Activated CD8-positive, alpha-beta T cell treated with anti-CD3 and anti-CD28 coated beads, Interleukin-2, amount 10 ng/mL, durations not matched to agents 7 days and 5 days (primary cell): ENCODE results near the gene LGMN. TPM values are rescaled to one million over a fixed set of nuclear protein-coding genes. Genes with fewer than 3 reads are reported as not detected.
A peak's percentile ranks its signal among the peaks of the same experiment; 100 is the strongest.
"Not testable (repeated sequence)": the region's sequence is repeated elsewhere in the genome, so short reads cannot be mapped to it uniquely, and the experiment has no call there.

Source experiments
- ATAC-seq: fragments of 150-1000 bp; cut with Tn5 transposase; one replicate; pipeline ENCODE4 v1.10.0; 2021; ENCODE audit warnings: moderate library complexity
- CTCF ChIA-PET: fragments of 350-600 bp; sonication (Branson Sonifier 250); formaldehyde crosslinking; loops from one replicate; lab custom pipeline; 2021; ENCODE audit warnings: antibody characterized with exemption; lab: Charles Lee
- POLR2A ChIA-PET: fragments of 350-600 bp; sonication (Branson Sonifier 250); formaldehyde crosslinking; loops from one replicate; lab custom pipeline; 2021; ENCODE audit warnings: antibody characterized with exemption; lab: Charles Lee
- DNase-seq: peaks from one replicate; pipeline ENCODE4 v3.0.0-alpha.2; 2020
- H3K27ac Mint-ChIP-seq: one replicate; pipeline ENCODE4 v1.8.0; 2021; ENCODE audit warnings: mild to moderate bottlenecking, mixed read lengths
- H3K27me3 Mint-ChIP-seq: one replicate; pipeline ENCODE4 v1.8.0; 2021; ENCODE audit warnings: low read depth, mixed read lengths
- H3K36me3 Mint-ChIP-seq: one replicate; pipeline ENCODE4 v1.8.0; 2021; ENCODE audit warnings: low read depth, mixed read lengths
- H3K4me1 Mint-ChIP-seq: one replicate; pipeline ENCODE4 v1.8.0; 2021; ENCODE audit warnings: low read depth, mixed read lengths
- H3K4me3 Mint-ChIP-seq: one replicate; pipeline ENCODE4 v1.8.0; 2021; ENCODE audit warnings: mild to moderate bottlenecking, mixed read lengths
- H3K9me3 Mint-ChIP-seq: one replicate; pipeline ENCODE4 v1.8.0; 2022; ENCODE audit warnings: mixed read lengths; ENCODE audit not compliant: insufficient read depth
- total RNA-seq, 2 experiments: library from RNA; stranded (reverse); gene quantifications; one replicate each; pipeline ENCODE4 v1.2.3, GENCODE V29; 2021

The LGMN gene
- total RNA-seq, 2 experiments from 2014 or later: 0.73 to 0.76 TPM

DNA sequence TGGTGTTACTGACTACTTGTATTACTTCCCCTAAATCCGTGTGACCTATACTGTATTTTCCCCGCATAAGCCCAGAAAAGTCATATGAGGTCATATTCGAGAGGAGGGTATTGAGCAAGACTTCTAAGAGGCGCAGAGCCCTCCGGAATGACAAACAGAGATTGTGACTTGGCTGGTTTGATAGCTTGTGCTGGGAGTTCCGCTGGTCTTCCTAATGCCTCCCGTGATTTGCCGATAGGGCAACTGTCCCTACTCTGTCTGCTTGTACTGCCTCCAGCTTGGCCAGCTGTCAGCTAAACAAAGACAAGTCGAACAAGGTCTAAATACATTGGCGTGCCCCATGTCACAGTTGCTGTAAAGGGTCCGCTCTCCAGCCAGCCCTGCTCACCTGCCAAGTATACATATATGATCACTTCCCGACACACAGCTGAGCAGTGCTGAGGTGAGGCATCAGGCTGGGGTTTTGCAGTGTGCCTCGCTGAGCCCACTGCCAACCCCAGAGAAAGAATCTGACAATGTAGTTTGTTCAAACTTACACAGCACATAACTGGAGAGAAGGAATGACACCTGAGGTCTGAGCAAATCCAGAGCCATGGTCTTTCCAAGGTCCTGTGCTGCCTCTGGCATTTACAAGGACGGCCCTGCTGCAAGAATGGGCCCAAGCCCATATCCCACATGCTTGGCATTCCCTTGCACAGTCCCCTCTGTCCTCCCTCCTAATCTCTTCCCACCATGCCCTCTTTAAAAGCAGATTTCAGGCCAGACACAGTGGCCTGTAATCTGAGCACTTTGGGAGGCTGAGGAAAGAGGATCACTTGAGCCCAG is 23.7 kb downstream of the LGMN start:
- Mint-ChIP-seq H3K36me3 (no peaks in the 10 kb centered on the region), H3K27ac (no peak overlapping the region), H3K27me3 (peaks cover 6% of the 10 kb centered on the region), H3K4me1 (peaks cover 13% of the 10 kb centered on the region), H3K9me3 (no peaks in the 10 kb centered on the region), H3K4me3 (no peak overlapping the region)
- POLR2A ChIA-PET: no interaction called here
- DNase-seq (no peak), ATAC-seq (no peak)
- CTCF ChIA-PET: interaction anchor here (1.1 to 2.2 kb wide), 2 partner anchors 11 to 58 kb away, joined by 3 to 13 read pairs; no protein-coding TSS in a partner anchor

DNA sequence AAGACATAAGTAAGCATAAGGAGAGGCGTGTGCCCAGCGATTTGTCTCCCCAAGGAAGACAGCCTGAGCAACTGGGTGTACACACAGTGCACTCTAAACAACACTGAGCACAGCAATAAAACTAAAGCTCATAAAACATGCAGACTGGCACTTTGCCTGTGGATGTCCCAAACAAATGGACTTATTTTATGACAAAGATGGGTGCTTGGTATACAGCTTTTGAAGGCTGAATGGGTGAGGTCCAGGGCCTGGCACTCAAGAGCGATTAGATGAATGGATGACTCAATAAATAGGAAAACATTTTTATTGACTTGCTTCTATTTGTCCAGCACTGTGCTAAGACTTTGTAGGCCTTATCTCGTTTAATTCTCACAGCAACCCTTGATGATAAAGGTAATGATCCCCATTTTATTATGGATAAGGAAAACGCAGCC is 28.5 kb downstream of the LGMN start:
- no peaks in the 10 kb centered on the region for H3K4me1 Mint-ChIP-seq
- no peaks in the 10 kb centered on the region for H3K36me3 Mint-ChIP-seq
- H3K4me3 Mint-ChIP-seq: no peak overlapping the region
- POLR2A ChIA-PET: no interaction called here
- ATAC-seq (no peak), DNase-seq (no peak)
- CTCF ChIA-PET: no interaction called here
- peaks cover 2% of the 10 kb centered on the region for H3K27me3 Mint-ChIP-seq
- H3K9me3 Mint-ChIP-seq: no peaks in the 10 kb centered on the region
- no peak overlapping the region for H3K27ac Mint-ChIP-seq

DNA sequence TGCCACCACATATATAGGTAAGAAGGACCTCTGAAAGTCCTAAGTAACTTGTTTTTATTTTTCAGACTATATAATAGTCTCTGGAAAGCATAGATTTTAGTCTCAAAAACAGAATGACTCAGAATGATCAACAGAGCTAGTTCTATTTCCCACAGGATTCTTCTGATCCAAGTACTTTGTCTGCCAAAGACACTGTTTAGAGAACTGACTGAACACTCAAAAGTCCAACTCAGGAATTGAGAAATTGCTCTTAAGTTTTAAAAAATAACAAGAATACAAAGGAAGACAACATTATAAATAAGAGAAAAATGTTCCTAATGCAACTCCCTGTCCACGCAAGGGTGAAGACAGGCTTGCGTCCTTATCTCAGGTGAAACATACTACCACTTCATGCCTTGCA is 29.0 kb downstream of the LGMN start:
- POLR2A ChIA-PET: no interaction called here
- peaks cover 2% of the 10 kb centered on the region for H3K27me3 Mint-ChIP-seq

DNA sequence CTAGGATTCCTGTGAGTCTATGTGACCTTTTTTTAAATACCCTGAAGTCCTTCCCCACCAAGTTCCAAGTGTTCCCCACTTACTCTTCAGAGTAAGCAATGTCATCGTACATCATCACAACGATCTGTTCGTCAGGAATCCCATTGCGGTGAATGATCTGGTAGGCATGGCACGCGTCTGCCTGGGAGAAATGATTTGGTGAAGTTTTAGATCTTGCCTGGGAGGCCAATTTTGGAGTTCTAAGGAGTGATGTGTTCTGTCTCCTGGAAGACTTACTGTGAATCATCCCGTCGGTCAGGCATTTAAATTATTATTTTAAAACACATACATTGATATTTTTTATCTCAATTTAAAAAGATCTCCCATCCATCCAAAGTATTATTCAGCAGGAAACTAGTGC is 29.8 kb downstream of the LGMN start:
- CTCF ChIA-PET: interaction anchor here (0.9 to 2.8 kb wide), 3 partner anchors 32 to 69 kb away, joined by 3 to 9 read pairs (median 3); no protein-coding TSS in a partner anchor

More for the DNA sequence above, 29.0 kb downstream of the LGMN start:
- ATAC-seq (no peak), DNase-seq (no peak)
- H3K4me3 Mint-ChIP-seq: no peak overlapping the region
- no peak overlapping the region for H3K27ac Mint-ChIP-seq
- CTCF ChIA-PET: interaction anchor here (2.8 kb wide), 1 partner anchor 65 kb away, joined by 9 read pairs; no protein-coding TSS in a partner anchor
- no peaks in the 10 kb centered on the region for H3K9me3 Mint-ChIP-seq
- H3K36me3 Mint-ChIP-seq: no peaks in the 10 kb centered on the region
- no peaks in the 10 kb centered on the region for H3K4me1 Mint-ChIP-seq

DNA sequence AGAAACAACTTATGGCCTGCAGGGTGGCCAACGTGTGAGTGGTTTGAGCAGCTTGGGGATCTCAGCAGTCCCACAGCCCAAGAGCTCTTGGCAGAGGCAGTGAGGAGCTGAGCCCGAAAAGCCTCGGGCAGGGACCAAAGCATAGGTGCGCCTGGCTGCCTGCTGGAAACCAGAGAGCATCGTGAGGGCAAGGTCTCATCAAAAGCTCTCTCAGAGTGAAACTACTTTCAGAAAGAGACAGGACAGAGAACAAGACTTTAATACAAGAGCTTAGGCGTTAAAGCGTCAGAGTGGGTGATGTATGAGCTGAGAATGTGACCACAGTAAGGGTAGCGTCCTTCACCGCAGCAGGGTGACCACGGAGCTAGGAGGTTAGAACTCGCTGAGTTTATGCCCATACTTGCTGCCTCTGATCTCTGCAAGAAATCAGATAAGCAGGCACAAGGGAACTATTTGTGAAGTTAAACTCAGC is 30.8 kb downstream of the LGMN start:
- POLR2A ChIA-PET: no interaction called here
- Mint-ChIP-seq H3K4me1 (no peaks in the 10 kb centered on the region), H3K27ac (no peak overlapping the region), H3K9me3 (no peaks in the 10 kb centered on the region), H3K36me3 (no peaks in the 10 kb centered on the region), H3K4me3 (no peak overlapping the region), H3K27me3 (peaks cover 2% of the 10 kb centered on the region)
- DNase-seq (no peak), ATAC-seq (no peak)
- CTCF ChIA-PET: interaction anchor here (1.0 to 2.8 kb wide), 3 partner anchors 14 to 67 kb away, joined by 3 to 9 read pairs (median 4); no protein-coding TSS in a partner anchor

More for the DNA sequence above, 29.8 kb downstream of the LGMN start:
- Mint-ChIP-seq H3K9me3 (no peaks in the 10 kb centered on the region), H3K4me1 (no peaks in the 10 kb centered on the region), H3K36me3 (no peaks in the 10 kb centered on the region), H3K4me3 (no peak overlapping the region), H3K27ac (no peak overlapping the region), H3K27me3 (peaks cover 2% of the 10 kb centered on the region)
- no peak for ATAC-seq
- POLR2A ChIA-PET: no interaction called here
- no peak for DNase-seq

DNA sequence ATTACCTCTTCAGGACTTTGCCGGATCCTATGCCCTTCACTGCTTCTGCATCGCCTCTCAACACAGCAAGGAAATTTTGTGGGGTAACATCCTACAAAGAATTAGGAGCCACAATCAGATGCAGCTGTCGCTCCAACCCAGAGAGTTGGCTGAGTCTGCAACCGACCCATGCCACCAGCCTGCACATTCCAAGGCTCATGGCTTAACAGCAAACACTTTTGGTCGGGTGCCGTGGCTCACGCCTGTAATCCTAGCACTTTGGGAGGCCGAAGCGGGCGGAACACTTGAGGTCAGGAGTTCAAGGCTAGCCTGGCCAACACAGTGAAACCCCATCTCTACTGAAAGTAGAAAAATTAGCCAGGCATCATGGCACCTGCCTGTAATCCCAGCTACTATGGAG is 32.3 kb downstream of the LGMN start:
- CTCF ChIA-PET: interaction anchor here (1.8 kb wide), 1 partner anchor 70 kb away, joined by 5 read pairs; no protein-coding TSS in a partner anchor
- POLR2A ChIA-PET: interaction anchor here (0.8 kb wide), 1 partner anchor 178 kb away, joined by 3 read pairs; no protein-coding TSS in a partner anchor

DNA sequence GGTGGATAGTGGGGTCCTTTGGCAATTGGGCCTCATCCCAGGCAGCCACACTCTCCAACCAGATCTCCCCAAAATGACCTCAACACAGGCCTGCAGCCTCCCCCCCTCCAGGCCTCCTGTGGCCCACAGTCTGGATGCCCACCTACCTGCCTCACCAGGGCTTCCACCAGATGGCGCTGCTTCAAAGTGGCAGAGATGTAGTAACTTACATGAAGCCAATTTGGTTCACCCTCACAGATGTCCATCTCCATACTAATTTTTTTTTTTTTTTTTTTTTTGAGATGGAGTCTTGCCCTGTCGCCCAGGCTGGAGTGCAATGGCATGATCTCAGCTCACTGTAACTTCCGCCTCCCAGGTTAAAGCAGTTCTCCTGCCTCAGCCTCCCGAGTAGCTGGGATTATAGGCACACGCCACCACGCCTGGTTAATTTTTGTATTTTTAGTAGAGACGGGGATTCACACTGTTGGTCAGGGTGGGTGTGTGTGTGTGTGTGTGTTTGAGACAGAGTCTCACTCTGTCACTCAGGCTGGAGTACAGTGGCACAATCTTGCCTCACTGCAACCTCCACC is 33.6 kb downstream of the LGMN start:
- H3K27ac Mint-ChIP-seq, H3K27me3 Mint-ChIP-seq, H3K9me3 Mint-ChIP-seq, H3K4me1 Mint-ChIP-seq, POLR2A ChIA-PET, H3K36me3 Mint-ChIP-seq, H3K4me3 Mint-ChIP-seq: not testable (repeated sequence)
- CTCF ChIA-PET: interaction anchor here (0.6 to 4.4 kb wide), 14 partner anchors 11 to 206 kb away, joined by 3 to 44 read pairs (median 3); no protein-coding TSS in a partner anchor
- DNase-seq (peak; percentile 90), ATAC-seq (peak; percentile 87)

More for the DNA sequence above, 32.3 kb downstream of the LGMN start:
- no peak overlapping the region for H3K4me3 Mint-ChIP-seq
- no peaks in the 10 kb centered on the region for H3K36me3 Mint-ChIP-seq
- H3K4me1 Mint-ChIP-seq: no peaks in the 10 kb centered on the region
- no peaks in the 10 kb centered on the region for H3K9me3 Mint-ChIP-seq
- ATAC-seq (no peak), DNase-seq (no peak)
- H3K27ac Mint-ChIP-seq: no peak overlapping the region
- no peaks in the 10 kb centered on the region for H3K27me3 Mint-ChIP-seq

DNA sequence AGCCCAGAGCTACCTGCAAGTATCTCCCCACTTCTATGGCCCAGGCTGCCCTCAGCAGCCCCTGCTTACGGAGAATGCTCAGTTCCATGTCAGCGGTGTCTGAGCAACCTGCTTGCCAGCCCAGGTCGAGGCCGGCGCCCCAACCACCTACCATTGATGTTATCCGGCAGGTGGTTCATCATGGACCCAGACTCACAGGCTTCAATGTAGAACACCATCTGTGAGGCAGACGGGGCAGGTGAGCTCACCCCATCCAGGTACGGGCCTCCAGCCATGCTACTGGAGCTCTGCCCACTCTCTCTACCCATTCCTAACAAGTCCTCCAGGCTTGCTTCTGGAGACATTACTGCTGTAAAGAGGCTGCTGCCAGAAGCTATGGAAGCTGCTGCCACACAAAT is 35.8 kb downstream of the LGMN start:
- H3K27ac Mint-ChIP-seq: no peak overlapping the region
- H3K36me3 Mint-ChIP-seq: no peaks in the 10 kb centered on the region
- DNase-seq (no peak), ATAC-seq (no peak)
- H3K9me3 Mint-ChIP-seq: no peaks in the 10 kb centered on the region
- ChIA-PET POLR2A (no interaction called here), CTCF (interaction anchor here (0.7 to 4.4 kb wide), 5 partner anchors 9 to 78 kb away, joined by 4 to 44 read pairs (median 12); no protein-coding TSS in a partner anchor)
- H3K4me1 Mint-ChIP-seq: no peaks in the 10 kb centered on the region
- H3K4me3 Mint-ChIP-seq: no peak overlapping the region
- H3K27me3 Mint-ChIP-seq: no peaks in the 10 kb centered on the region

DNA sequence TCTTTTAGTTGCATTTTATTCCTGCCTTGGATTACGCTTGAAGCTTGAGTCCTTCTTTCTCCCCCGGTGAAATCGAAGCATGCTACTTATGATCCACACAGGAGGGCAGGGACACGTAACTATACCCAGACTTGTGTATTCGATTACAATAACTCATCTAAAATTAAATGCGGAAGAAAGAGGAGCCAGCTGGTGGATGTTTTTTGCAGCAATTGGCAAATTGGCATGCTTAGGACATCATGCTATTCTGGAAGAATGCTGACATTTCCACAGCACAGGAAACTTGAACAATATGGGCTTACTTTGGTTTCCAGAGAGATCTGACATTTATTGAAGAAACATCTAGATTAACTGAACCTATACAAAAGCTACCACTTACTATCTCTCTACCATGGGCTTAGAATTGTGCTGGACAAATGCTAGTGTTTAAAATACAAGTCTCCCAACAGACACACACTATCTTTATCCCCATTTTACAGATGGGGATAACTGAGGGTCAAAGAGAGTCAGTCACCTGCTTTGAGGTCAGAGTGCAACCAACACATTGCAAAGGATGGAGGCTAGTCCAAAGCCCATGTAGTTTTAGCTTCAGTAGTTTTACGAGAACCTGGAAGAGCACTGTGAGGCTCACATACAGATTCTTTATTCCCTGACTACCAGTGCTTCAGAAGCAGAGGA is 36.3 kb downstream of the LGMN start:
- H3K4me3 Mint-ChIP-seq: no peak overlapping the region
- no peak for ATAC-seq
- DNase-seq: no peak
- no peaks in the 10 kb centered on the region for H3K4me1 Mint-ChIP-seq
- CTCF ChIA-PET: interaction anchor here (0.7 to 4.4 kb wide), 5 partner anchors 9 to 77 kb away, joined by 3 to 44 read pairs (median 12); no protein-coding TSS in a partner anchor
- no peaks in the 10 kb centered on the region for H3K27me3 Mint-ChIP-seq
- POLR2A ChIA-PET: no interaction called here
- H3K9me3 Mint-ChIP-seq: no peaks in the 10 kb centered on the region
- H3K36me3 Mint-ChIP-seq: no peaks in the 10 kb centered on the region
- no peak overlapping the region for H3K27ac Mint-ChIP-seq

DNA sequence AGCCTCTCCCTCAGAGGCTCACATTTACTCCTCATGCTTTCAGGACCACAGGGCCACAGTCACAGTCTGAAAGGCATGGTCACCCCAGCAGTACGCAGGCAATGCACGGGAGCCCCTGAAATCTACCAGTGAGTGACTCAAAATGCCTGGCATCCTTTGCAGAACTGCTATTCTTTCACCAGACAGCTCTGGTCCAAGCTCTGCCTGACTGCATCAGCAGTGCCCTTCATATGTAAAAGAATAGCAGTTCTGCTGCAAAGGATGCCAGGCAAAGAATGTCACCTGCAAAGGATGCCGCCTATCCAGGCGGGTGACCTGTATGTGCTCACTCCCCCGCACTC is 38.5 kb downstream of the LGMN start:
- Mint-ChIP-seq H3K4me1 (no peaks in the 10 kb centered on the region), H3K36me3 (no peaks in the 10 kb centered on the region), H3K4me3 (no peak overlapping the region), H3K27ac (no peak overlapping the region), H3K27me3 (no peaks in the 10 kb centered on the region), H3K9me3 (no peaks in the 10 kb centered on the region)
- CTCF ChIA-PET: interaction anchor here (1.2 to 1.4 kb wide), 2 partner anchors 71 to 74 kb away, joined by 4 to 5 read pairs; no protein-coding TSS in a partner anchor
- DNase-seq (no peak), ATAC-seq (no peak)
- POLR2A ChIA-PET: no interaction called here

DNA sequence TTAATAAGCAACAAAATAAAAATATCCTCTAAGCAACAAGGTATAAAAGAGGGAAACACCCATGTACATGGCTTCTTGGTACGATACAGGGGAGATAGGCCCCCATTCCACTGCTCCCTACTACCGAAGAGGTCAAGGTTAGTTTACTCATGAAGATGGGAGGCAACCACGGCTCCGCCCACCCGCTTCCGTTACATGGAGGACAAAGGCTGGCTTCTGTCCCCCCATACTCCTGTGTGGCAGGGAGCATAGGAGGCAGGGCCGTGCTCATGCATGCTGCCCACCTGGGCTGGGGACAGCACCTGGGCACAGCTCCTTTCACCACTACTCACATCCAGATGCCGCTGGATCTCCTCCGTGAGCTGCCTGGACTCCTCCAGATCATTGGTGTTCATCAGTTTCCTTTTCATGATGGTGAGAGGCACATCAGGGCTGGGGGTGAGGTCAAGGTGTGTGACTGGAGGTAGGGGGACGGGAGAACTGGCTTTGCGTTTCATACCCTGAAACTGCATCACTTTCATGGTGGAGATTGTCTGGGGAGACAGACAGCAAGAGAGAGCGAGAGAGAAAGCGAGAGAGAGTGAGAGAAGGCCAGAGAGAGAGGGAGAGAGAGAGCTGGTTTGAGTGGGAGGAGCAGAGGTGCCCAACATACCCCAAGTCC is 39.0 kb downstream of the LGMN start:
- Mint-ChIP-seq H3K27ac (no peak overlapping the region), H3K9me3 (no peaks in the 10 kb centered on the region), H3K36me3 (no peaks in the 10 kb centered on the region), H3K4me1 (no peaks in the 10 kb centered on the region), H3K27me3 (no peaks in the 10 kb centered on the region), H3K4me3 (no peak overlapping the region)
- no peak for ATAC-seq
- no peak for DNase-seq
- POLR2A ChIA-PET: no interaction called here
- CTCF ChIA-PET: interaction anchor here (1.2 kb wide), 1 partner anchor 75 kb away, joined by 5 read pairs; no protein-coding TSS in a partner anchor
